Measurements from ENCODE around the gene CLEC2D. TPM values are rescaled to one million over a fixed set of nuclear protein-coding genes. Genes with fewer than 3 reads are reported as not detected.
A peak's percentile ranks its signal among the peaks of the same experiment; 100 is the strongest.

Gene CLEC2D
- total and polyA plus RNA-seq, 10 of the 15 experiments (the other 5 are each of a cell fraction or from before 2014, with no cell fraction given): 4.6 to 29.8 (median 16.0) TPM

GRCh38 chr12:9647825-9648700 is 21.4 kb upstream of the CLEC2D start (continued):
- TF ChIP-seq ZNF592 (IDR thresholded peaks at IDR 0.05) (0 out of 2 replicates have a peak, but pooled peaks have one; percentile 63), PBX3 (IDR thresholded peaks at IDR 0.05; ENCODE audit: insufficient replicate concordance, low read depth, low read length) (no peak), REST (IDR thresholded peaks at IDR 0.05; ENCODE audit: low read depth, low read length) (no peak), SUPT20H (IDR thresholded peaks at IDR 0.05; ENCODE audit: borderline replicate concordance, control insufficient read depth, low read depth, low read length) (no peak), SMAD5 (IDR thresholded peaks at IDR 0.05; ENCODE audit: low read depth) (peak; percentile 62; the same call in 1 of the 2 replicates), HSF1 (IDR thresholded peaks at IDR 0.05; ENCODE audit: low read depth, low read length) (no peak), PAX8 (IDR thresholded peaks at IDR 0.05) (no peak), SP1 (IDR thresholded peaks at IDR 0.05; ENCODE audit: low read depth, low read length) (peak; percentile 31), NR2C2 (IDR thresholded peaks at IDR 0.05; ENCODE audit: borderline replicate concordance, control insufficient read depth, insufficient read length, low read depth) (no peak), WRNIP1 (IDR thresholded peaks at IDR 0.05; ENCODE audit: borderline replicate concordance, low read depth, low read length) (no peak), ZBTB4 (CRISPR knock-in tag; IDR thresholded peaks at IDR 0.05) (no peak), YY1 (IDR thresholded peaks at IDR 0.05; ENCODE audit: low read depth, low read length) (no peak; the same call in 1 of the 2 replicates), HDAC6 (IDR thresholded peaks at IDR 0.05; ENCODE audit: unreplicated experiment) (no peak), FOXM1 (IDR thresholded peaks at IDR 0.05; ENCODE audit: low read depth, low read length) (peak; percentile 61)

Measured in GM12878 (cell line).